HG03095 (cell line): ENCODE results near the gene COPS4.
"Not testable (repeated sequence)": the region's sequence is repeated elsewhere in the genome, so short reads cannot be mapped to it uniquely, and the experiment has no call there.

Experiments used
- ATAC-seq: cut with Tn5 transposase; IDR thresholded peaks from one replicate; pipeline ENCODE4 v1.9.1; 2021; ENCODE audit warnings: moderate library complexity; ENCODE audit not compliant: unreplicated experiment

COPS4 gene

DNA sequence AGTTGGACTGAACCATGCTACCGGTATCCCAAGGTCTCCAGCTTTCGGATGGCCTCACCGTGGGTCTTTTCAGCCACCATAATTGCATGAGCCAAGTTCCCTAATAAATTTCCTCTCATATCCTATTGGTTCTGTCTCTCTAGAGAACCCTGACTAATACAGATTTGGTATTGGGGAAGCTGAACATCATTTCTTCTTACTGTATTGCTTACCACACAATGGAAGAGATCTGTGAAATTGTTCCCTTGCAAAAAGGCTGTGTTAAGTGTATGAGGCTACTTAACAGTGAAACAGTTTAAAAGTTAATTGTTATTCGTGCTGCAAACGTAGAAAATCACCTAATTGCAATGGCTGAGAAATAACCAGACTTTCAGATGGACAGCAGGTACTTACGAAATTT, 45.6 kb downstream of the COPS4 start:
- no peak for ATAC-seq

DNA sequence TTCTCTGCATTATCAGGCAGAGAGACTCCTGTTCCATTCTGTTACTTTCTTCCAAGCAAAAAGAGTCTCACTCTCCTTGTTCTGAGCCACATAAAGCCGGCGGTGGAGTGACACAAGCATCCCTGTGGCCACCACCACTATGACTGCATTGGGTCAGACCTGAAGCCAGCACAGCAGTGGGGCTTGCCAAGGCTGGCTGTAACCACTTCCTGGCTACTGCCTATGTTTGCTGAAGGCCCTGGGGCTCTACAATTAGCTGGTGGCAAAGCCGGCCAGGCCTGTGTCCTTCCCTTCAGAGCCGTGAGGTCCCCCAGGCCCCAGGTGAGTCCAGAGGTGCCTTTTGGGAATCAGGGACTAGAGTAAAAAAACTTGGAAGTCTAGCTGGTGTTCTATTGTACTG, 47.8 kb downstream of the COPS4 start:
- no peak for ATAC-seq

DNA sequence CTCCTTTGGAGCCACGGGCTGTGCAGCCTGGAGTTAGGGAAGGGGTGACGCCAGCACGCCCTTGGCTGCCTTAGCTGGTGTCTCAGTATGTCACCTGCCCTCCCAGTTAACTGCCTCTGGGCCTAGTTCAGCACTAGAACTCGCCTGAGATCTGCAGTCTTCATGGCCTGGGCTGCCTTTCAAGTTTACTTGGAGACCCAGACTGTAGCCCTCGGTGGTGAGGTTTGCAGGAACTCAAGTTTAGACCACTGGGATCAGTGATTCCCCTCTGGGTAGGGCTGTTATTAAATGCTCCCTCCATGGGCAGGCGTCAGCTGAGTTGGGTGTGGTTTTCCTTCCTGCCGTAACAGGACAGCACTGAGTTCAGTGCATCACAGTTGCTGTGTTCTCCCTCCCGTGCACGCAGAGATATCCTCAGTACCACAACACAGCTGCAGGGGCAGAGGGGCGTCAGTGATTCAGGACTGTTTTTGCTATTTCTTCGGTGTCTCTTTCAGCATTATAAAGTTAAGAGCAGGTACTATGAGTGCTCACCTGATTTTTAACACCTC, 49.0 kb downstream of the COPS4 start:
- ATAC-seq = no peak

DNA sequence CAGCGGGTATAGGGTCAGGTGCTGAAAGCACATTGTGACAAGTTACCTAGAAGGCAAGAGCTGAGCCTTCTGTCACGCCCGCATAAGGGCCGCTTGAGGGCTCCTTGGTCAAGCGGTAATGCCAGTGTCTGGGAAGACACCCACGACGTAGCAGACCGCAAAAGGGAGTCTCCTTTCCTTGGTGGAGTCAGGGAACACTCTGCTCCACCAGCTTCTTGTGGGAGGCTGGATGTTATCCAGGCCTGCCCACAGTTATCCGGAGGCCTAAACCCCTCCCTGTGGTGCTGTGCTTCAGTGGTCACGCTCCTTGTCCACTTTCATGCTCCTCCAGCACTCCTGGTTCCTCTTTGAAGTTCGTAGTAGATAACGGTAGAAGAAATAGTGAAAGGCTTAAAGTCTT, 50.0 kb downstream of the COPS4 start:
- ATAC-seq = not testable (repeated sequence)

DNA sequence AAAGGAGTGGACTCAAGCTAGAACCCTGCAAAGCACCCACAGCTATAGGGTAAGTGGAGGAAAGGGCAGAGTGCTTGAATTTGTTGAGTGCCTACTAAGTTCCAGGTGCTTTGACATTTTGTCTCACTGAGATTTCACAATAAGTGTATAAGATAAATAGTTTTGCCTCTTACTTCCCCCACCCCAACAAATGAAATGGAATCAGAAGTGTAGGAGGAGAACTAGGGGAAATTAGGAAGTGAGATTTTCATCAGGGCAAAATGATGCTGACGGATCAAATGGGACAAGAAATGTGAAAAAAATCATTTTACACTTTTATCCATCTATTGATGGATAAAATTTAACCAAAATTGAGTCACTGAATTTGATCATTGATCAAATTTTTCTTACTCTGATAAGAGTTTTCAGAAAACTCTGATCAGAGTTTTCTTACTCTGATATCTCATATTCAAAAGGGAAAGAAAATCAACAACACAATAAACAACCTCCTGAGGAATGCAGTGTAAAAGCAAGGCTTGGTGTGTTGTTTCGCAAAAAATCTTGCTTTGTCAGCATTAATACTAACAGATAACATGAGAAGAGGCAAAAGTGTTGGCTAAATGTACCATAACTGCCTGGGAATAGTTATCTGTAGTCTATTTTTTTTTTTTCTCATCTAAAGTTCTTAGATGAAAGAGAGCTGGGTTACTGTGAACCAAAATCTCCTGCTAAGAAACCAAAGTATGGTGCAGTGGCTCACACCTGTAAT, 54.6 kb downstream of the COPS4 start:
- ATAC-seq = no peak

DNA sequence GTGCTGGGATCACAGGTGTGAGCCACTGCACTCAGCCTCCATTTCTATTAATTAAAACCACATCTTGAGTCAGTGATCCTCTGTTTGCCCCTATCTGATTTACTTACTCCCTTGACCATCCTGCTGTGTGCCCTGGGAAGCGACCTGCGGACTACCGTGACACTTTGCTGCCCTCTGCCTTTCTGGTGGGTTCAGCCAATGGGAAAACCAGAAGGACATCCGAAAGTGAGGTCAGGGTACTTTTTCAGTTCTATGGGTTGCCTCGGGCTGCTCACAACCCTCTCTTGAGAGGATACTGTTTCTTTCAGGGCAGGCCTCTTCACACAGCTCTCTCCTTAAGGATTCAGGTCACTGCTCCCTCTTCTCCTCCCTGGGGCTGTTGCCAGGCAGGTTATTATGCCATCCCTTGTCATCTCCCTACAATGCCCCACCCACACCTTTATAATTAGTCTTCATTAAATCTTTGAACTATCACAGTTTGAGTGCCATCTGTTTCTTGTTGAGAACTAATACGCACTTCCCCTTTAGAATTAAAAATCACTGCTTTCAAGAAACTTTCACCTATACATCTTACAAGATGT, 58.2 kb downstream of the COPS4 start:
- ATAC-seq = no peak

DNA sequence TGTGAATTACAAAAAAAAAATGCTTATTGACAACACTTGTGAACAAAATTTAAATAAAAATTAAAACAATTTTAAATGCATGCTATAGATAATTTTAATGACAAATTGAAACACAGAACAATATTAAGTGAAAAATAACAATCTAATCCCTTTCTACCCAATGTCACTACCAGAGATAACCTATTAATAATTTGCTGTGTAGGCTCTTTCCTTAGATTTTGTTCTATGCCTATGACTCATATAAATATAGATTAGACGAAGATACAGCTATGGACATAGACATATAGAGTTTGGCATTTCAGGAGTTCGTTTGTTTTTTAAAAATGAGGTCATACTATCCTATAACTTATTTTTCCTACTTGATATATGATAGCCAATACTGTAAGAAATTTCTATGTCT, 61.4 kb downstream of the COPS4 start:
- ATAC-seq = no peak

DNA sequence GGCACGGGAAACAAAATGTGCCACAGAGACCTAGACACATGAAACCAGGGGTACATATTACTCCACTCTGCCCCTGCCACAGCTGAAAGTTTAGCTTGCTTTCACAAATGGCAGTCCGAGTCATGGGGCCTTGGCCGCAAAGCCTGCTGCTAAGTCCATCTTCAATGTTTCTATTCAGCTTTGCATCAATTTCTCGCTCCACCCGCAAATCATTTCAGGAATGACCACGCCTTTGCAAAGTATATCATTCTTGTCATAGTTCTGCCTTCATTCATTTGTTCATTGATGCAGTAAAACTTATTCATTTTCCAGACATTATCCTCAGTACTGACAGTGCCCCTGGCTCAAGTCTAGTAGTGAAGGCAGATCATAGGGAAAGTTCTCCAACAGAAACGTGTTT, 70.0 kb downstream of the COPS4 start:
- no peak for ATAC-seq

DNA sequence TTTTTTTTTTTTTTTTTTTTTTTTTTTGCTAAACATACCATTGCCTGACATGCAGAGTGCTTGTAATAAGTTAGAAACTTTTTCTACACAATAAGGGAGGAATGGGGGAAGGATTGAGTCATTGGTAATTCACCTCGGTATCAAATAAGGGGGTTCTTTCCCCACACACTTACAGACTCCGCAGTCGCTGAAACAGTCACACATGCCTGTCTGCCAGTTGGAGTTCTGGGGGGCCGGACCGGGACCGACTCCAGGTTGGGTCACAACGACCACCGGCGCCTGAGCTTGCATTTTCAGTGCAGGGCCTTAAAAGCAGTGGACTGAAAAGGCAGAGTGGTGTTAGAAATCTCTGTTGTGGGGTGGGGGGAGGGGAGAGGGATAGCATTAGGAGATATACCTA, 72.6 kb downstream of the COPS4 start:
- no peak for ATAC-seq

DNA sequence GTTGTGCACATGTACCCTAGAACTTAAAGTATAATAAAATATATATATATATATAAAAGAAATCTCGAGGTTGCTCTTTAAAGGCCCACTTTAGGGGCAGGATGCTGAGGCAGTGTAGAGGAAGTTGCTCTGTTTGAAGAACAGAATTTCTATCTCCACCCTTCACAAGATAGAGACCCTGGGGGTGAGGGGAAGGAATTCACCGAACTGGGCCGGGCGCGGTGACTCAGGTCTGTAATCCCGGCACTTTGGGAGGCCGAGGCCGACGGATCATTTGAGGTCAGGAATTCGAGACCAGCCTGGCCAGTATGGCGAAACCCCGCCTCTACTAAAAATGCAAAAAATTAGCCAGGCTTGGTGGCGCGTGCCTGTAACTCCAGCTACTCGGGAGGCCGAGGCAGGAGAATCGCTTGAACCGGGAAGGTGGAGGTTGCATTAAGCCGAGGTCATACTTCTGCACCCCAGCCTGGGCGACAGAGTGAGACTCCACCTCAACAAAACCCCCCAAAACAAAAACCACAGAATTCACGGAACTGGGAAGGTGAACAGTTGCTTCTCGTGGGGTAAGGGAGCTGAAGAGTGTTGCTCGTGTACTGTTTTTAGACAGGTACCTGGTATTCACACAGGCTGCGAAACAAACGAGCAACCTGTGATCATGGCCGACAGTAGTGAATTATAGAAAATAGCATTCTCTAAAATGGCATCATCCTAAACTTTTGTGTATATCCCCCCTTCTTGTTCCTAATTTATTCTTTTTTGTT, 73.3 kb downstream of the COPS4 start:
- no peak for ATAC-seq

DNA sequence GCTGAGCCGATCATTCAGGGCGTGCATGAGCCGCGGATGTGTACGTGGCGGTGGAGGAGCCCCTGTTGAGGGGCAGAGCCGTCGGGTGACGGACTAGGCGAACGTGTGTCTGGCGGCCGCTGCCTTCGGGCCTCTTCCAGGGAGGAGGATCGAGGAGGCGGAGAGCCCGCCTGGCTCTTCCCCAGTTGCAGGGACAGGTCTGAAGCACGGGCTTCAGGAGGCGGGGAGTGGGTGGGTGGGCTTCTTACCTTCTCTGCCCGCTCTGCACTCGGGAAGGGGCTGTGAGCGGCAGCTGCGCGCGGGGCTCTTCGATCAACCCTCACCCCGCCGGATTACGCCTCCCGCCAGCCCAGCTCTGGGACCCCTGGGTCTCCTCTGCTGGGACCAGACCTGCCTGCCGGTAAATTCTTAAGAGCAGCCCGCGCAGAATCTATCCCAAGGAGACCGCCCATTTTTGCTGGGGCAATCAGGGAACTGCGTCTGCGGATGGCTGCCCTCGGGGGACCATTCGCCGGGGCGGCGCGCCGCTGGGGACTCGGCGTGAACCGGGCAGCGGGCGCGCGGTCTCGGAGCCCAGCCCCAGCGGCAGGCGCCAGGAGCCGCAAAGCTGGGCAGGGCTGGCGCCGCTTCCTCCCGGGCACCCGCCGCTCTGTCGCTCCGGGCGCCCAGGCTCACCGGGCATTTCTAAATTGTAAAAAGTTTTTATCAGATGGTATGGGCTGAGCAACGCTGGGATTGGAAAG, 74.7 kb downstream of the COPS4 start:
- ATAC-seq = peak; percentile 12

DNA sequence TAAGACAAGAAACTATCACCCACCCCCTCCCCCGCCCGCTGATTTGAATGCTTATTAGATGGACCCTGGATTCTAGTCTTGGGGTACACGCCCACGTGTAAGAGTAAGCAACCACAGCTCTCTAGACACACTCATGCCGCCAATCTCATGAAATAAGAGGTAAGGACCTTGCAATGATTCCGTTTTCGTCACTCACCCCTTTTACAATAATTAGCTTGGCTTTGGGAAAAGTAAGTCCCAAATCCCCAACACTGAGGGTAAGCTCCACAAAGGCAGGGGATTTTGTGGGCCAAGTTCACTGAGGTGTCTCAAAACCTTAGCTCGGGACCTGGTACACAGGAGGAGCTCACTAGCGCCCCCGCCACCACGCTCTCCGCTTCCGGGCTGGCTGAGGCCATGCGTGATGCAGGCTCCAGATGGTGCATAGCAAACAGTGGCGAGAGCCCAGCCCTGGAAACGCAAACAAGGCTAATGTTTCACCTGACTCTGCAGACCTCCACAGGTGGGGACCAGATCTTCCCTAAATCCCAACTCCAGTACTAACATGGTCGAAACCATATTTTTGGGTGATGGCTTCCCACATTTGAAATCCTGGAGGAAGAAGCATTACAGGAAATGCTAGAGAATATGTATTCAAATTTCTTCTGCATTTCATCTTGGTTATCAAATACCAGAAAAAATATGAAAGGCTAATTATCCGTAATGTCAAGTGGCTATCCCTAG, 75.4 kb downstream of the COPS4 start:
- ATAC-seq = peak; percentile 71

DNA sequence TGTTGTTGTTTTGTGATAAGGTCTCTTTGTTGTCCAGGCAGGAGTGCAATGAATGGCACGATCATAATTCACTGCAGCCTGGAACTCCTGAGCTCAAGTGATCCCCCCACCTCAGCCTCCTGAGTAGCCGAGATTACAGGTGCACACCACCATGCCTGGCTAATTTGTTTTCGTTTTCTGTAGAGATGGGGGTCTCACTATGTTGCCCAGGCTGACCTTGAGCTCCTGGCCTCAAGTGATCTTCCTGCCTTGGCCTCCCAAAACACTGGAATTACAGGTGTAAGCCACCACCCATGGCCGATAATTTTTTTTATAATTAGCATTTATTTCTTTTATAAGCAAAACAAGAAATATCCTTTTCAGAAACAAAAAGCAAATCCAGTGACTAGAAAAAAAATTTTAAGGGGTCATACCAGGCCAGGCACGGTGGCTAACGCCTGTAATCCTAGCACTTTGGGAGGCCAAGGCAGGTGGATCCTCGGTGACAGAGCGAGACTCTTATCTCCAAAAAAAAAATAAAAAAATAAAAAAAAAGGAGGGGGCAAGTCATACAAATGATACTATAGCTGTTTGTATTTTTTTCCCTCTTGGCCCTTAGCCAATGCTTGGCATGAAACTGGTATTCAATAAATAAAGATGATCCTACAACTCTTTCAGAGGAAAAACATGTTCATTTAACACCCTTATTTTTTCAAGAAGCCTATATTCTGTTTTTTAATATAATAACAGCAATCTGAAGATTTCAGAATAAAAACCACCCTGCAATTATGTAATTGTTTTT, 76.2 kb downstream of the COPS4 start:
- no peak for ATAC-seq

DNA sequence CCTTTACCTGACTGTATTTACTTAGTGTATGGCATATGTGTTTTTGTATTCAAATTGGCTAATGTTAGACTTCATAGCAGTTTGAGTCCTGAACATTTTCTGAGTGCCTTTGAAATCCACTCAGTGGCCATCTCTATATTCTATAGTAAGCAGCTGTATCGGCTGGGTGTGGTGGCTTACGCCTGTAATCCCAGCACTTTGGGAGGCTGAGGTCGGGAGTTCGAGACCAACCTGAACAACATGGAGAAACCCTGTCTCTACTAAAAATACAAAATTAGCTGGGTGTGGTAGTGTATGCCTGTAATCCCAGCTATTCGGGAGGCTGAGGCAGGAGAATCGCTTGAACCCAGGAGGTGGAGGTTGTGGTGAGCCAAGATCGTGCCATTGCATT, 76.8 kb downstream of the COPS4 start:
- ATAC-seq = not testable (repeated sequence)

DNA sequence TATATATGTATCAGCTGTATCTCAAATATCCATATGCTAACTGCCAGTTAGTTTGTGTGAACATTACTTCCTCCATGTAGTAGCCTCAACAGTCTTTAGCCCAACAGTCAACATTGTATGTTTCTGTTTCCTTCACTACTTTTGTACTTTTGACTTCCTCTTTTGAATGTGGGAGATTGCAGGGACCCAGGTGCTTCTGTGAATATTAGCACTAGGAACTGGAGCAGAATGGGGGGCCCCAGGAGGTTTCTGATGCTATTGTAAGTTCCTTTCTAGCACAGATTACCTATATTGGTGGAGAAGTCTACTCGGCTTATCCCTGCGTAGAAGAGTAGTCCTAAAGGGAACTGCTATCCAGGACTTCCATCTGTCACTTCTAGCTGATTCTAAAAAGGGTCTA, 77.2 kb downstream of the COPS4 start:
- ATAC-seq = peak; percentile 40

DNA sequence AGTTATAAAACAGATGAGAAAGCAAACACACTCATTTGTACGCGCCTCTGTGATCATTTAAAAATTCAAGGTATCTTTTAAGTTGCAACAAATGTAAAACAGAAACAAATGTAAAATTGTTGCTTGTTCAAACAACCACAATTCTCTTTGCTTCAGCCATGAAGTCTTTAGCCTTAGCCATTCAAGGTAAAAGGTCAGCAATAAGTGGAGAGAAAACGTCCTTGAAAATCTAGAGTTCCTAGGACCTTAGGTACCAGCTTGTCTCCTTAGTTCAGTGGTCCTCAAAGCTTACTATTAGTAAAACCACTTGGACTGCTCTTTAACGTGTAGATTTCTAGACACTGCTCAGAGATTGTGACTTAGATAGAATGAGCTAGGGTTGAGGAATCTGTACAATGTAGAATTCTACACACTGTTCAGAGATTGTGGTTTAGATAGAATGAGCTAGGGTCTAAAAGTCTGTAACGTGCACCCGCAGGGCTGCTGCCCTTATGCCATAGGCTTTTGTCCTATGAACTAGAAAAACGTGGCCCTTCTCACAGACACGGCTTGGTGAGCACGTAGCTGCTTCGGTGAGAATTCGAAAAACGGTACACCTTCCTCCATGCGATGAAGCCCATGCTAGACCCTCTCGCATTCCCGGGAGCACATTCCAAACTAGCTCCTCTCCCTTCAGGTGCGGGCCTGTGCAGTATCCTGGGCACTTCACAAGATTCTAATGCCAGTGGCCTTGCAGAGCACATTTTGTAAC, 77.9 kb downstream of the COPS4 start:
- no peak for ATAC-seq

DNA sequence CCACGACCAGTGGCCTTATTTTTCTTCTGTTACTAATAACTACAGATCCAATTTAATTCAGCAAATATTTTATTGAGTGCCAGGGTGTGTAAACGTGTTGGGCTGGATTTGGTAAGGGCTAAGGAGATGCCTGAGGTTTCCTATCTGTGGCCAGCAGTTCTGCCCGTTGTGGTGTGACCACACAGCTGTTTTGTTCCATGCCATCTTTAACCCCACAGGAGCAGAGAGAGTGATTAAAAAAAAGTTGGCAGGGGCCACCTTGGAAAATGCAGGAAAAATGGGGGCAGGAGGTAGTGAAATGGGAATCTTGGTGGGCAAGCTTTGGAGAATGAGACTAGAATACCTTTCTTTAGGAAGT, 78.4 kb downstream of the COPS4 start:
- no peak for ATAC-seq

DNA sequence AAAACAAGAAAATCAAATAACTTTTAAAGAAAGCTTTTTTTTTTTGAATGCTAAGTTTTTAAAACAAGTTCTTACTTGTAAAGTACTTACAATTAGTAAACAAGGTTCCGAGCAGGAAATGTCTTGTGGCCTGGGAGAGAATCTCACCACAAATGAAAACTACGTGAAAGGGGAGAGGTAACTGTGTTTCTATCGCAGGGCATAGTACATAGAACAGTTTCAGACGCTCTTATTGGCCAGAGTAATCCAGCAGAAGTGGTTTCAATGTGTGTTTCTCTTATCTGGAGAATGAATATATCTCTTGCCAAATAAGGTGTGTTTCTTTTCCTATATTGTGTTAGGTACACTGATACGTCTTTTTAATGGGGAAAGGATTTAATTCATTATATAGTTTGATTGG, 79.6 kb downstream of the COPS4 start, which contains the start of gene PLAC8:
TSS of gene PLAC8 (minus strand) at position 154 of the 400 bp plus-strand sequence. CDS start 6,808 bp downstream, outside the sequence.
- ATAC-seq = peak; percentile 41

DNA sequence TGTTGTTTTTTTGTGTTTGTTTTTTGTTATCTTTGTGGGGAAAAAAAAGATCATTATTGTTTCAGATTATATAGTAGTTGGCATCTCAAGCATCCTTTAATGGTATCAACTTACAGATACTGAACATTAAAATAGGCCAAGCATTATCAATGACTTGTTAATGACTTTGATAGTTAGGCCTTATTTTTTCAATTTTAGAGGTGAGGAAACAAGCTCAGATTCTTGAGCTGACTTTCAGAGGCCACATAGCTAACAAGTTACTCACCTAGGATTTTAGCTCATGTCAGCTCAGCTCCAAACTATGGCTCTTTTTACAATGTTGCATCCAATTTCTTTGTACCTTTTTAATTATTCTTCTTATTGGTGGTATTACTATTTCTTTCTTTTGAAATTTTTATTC, 80.0 kb downstream of the COPS4 start:
- ATAC-seq = no peak
